ENCODE measurements around the gene UBE2Z.

The UBE2Z gene

DNA sequence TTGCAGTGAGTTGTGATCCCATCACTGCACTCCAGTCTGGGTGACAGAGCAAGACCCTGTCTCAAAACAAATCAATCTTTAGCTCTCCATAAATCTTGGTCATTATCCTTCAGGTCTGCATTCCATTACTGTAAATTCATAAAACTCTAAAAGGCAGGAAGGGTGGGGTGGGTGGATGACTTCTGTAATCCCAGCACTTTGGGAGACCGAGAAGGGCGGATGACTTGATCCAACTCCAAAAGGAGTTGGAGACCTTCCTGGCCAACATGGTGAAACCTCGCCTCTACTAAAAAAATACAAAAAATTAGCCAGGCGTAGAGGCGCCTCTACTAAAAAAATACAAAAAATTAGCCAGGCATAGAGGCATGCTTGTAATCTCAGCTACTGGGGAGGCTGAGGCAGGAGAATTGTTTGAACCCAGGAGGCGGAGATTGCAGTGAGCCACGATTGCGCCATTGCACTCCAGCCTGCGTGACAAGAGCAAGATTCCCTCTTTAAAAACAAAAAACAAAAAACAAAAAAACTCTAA is 2.2 kb upstream of the UBE2Z start:
- H3K4me3 ChIP-seq (ENCODE audit: low read length): no peak overlapping the region
- no peak for DNase-seq (ENCODE audit: low read depth)
- H3K9ac ChIP-seq (ENCODE audit: low read length): no peak overlapping the region
- H3K36me3 ChIP-seq (ENCODE audit: control insufficient read depth, insufficient read depth, low read length, severe bottlenecking): peaks cover 6% of the 10 kb centered on the region
- no peaks in the 10 kb centered on the region for H3K27me3 ChIP-seq (replicated peaks; ENCODE audit: control insufficient read depth, insufficient read depth, low read length)
- peaks cover 32% of the 10 kb centered on the region for H3K4me1 ChIP-seq (ENCODE audit: control insufficient read depth, insufficient read depth, low read length)
- no peaks in the 10 kb centered on the region for H3K9me3 ChIP-seq (ENCODE audit: control insufficient read depth, low read length)

DNA sequence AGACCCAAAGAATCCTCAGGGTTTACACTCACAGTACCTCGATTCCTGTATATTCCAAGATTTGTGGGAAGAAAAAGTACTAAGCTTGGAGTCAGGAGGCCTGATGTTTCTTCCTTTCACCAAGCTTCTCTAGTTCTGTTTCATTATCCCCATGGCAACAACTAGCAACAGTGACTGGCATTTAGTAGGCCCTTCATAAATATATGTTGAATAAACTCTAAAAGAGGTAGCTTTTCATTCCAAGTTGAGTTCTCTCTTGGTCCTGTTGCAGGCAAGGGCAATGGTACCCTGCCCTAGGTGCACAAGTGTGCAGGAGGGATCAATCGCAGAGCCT is 527 bp upstream of the UBE2Z start:
- Histone ChIP-seq H3K36me3 (ENCODE audit: control insufficient read depth, insufficient read depth, low read length, severe bottlenecking) (peaks cover 12% of the 10 kb centered on the region), H3K9me3 (ENCODE audit: control insufficient read depth, low read length) (no peaks in the 10 kb centered on the region), H3K4me3 (ENCODE audit: low read length) (peak overlapping the region; percentile 89), H3K9ac (ENCODE audit: low read length) (peak overlapping the region; percentile 88), H3K4me1 (ENCODE audit: control insufficient read depth, insufficient read depth, low read length) (peaks cover 47% of the 10 kb centered on the region), H3K27me3 (replicated peaks; ENCODE audit: control insufficient read depth, insufficient read depth, low read length) (no peaks in the 10 kb centered on the region)
- peak; percentile 68 for DNase-seq (ENCODE audit: low read depth)

DNA sequence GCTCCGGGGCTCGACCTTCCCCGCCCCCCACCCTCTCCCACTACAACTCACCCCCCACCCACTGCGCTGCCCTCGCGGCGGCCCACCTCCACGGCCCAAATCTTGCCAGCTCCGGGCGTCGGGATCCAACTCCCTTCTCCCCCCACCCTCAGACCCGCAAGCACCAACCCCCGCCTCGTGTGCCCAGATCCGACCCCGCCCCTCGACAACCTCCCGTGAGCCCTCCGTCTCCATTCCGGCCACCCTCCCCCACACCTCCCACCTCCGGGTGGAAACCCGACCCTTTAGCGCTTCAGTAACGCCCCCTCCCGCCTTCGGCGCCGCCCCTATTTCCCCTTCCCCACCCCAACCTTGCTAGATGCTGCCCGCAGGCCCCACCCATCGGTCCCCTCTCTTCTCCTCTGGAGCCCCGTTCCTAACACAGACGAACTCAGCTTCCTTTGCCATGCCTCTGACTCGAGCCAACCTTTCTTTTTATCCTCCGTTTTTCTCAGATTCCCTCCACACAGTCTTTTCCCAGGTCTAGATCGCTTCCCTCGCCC is 717 bp downstream of the UBE2Z start:
- peak overlapping the region; percentile 89 for H3K4me3 ChIP-seq (ENCODE audit: low read length)
- H3K36me3 ChIP-seq (ENCODE audit: control insufficient read depth, insufficient read depth, low read length, severe bottlenecking): peaks cover 22% of the 10 kb centered on the region
- peaks cover 56% of the 10 kb centered on the region for H3K4me1 ChIP-seq (ENCODE audit: control insufficient read depth, insufficient read depth, low read length)
- peak overlapping the region; percentile 88 for H3K9ac ChIP-seq (ENCODE audit: low read length)
- H3K27me3 ChIP-seq (replicated peaks; ENCODE audit: control insufficient read depth, insufficient read depth, low read length): no peaks in the 10 kb centered on the region
- H3K9me3 ChIP-seq (ENCODE audit: control insufficient read depth, low read length): no peaks in the 10 kb centered on the region
- DNase-seq (ENCODE audit: low read depth): peak; percentile 94

DNA sequence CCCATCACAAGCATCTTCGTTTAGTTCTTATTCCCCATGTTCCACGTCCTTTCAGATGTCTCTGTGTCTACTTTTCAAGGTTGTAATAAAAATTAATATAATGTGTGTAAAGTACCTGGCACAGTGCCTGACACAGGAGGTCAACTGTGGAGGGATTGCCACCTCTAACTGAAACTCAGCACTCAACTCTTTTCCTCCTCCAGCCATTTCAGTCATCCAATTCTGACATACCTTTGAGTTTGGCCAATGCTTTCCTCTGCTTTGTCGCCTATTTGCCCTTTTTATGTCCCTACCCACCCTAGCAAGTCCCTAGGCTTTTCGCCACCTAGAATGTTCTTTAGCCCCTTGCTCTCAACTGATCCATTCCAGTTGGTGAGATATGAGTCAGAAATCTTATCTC is 1.6 kb downstream of the UBE2Z start:
- peaks cover 58% of the 10 kb centered on the region for H3K4me1 ChIP-seq (ENCODE audit: control insufficient read depth, insufficient read depth, low read length)
- H3K9ac ChIP-seq (ENCODE audit: low read length): peak overlapping the region; percentile 88
- peaks cover 28% of the 10 kb centered on the region for H3K36me3 ChIP-seq (ENCODE audit: control insufficient read depth, insufficient read depth, low read length, severe bottlenecking)
- no peaks in the 10 kb centered on the region for H3K9me3 ChIP-seq (ENCODE audit: control insufficient read depth, low read length)
- H3K4me3 ChIP-seq (ENCODE audit: low read length): peak overlapping the region; percentile 89
- peak; percentile 32 for DNase-seq (ENCODE audit: low read depth)
- no peaks in the 10 kb centered on the region for H3K27me3 ChIP-seq (replicated peaks; ENCODE audit: control insufficient read depth, insufficient read depth, low read length)

DNA sequence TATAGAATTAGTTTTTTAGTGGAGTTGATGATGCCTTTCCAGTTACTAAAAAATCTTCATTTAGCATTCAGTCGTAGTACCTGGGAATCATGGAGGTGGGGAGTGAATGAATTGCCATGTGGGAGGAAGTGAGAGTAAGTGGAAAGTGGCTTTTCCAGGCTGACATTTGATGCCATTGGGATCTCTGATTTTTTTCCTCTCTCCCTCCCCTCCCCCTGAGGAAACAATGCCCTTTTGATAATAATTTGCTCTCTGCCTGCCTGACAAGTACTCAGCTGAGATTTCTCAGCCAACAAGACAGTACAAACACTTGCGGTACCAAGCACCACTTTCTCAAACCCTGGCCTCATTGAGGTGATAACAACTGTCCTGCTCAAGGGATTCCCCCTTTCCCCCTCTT is 2.2 kb downstream of the UBE2Z start:
- H3K27me3 ChIP-seq (replicated peaks; ENCODE audit: control insufficient read depth, insufficient read depth, low read length): no peaks in the 10 kb centered on the region
- DNase-seq (ENCODE audit: low read depth): no peak
- no peak overlapping the region for H3K9ac ChIP-seq (ENCODE audit: low read length)
- peaks cover 28% of the 10 kb centered on the region for H3K36me3 ChIP-seq (ENCODE audit: control insufficient read depth, insufficient read depth, low read length, severe bottlenecking)
- H3K4me3 ChIP-seq (ENCODE audit: low read length): peak overlapping the region; percentile 89
- peaks cover 62% of the 10 kb centered on the region for H3K4me1 ChIP-seq (ENCODE audit: control insufficient read depth, insufficient read depth, low read length)
- no peaks in the 10 kb centered on the region for H3K9me3 ChIP-seq (ENCODE audit: control insufficient read depth, low read length)

DNA sequence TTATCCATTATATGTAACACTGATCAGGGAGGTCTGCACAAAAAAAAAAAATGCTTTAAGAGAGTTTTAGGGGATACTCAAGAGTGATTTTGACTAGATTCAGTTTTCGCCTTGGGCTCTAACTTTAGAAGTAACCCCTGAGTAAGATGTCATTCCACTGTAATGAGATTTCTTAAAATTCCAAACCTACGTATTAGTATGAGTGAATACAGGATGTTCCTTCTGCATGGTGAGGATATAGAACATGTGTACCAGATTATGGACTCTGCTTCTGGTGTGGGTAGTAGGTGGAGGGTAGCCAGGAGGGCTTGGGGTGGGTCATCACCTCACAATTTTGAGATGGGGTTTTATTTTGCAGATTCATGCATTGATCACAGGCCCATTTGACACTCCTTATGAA is 4.3 kb downstream of the UBE2Z start:
- H3K9me3 ChIP-seq (ENCODE audit: control insufficient read depth, low read length): no peaks in the 10 kb centered on the region
- H3K9ac ChIP-seq (ENCODE audit: low read length): no peak overlapping the region
- peaks cover 40% of the 10 kb centered on the region for H3K36me3 ChIP-seq (ENCODE audit: control insufficient read depth, insufficient read depth, low read length, severe bottlenecking)
- H3K27me3 ChIP-seq (replicated peaks; ENCODE audit: control insufficient read depth, insufficient read depth, low read length): no peaks in the 10 kb centered on the region
- peaks cover 64% of the 10 kb centered on the region for H3K4me1 ChIP-seq (ENCODE audit: control insufficient read depth, insufficient read depth, low read length)
- peak; percentile 32 for DNase-seq (ENCODE audit: low read depth)
- H3K4me3 ChIP-seq (ENCODE audit: low read length): no peak overlapping the region

DNA sequence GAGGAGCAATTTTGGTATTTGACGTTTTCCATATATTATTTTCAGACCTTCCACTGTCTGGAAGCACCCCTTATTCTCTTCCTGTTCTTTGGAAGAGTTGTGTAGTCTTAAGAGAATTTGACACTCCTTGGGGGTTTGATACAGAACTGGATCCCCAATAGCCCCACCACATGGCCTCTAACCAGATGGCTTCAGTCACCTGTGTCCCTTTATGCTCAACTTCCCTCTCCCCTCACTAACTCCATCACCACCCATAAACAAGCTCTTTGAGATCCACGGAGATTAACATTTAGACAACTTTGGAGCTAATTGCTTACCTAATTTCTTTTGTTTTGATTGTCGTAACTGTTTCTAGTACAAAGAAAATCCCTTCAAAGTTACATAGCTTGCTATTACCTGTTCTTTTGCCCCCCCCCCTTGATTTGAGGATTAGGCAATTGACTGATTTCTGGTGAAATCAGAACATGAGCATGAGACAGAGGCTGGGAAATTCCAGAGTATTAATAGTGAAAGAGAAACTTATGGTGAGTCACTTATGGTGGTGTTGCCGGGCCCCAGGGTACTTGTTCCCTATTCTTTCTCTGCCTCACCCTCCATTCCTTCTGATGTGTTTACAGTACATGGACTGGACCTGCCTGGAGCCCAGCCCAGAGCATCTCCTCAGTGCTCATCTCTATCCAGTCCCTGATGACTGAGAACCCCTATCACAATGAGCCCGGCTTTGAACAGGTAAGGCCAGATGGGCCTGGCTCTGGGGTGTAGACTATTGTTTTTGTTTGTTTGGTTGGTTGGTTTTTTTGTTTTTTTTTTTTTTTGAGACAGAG is 7.5 kb downstream of the UBE2Z start:
- H3K4me1 ChIP-seq (ENCODE audit: control insufficient read depth, insufficient read depth, low read length): peaks cover 47% of the 10 kb centered on the region
- H3K9ac ChIP-seq (ENCODE audit: low read length): peak overlapping the region; percentile 54
- no peaks in the 10 kb centered on the region for H3K9me3 ChIP-seq (ENCODE audit: control insufficient read depth, low read length)
- peaks cover 70% of the 10 kb centered on the region for H3K36me3 ChIP-seq (ENCODE audit: control insufficient read depth, insufficient read depth, low read length, severe bottlenecking)
- no peaks in the 10 kb centered on the region for H3K27me3 ChIP-seq (replicated peaks; ENCODE audit: control insufficient read depth, insufficient read depth, low read length)
- DNase-seq (ENCODE audit: low read depth): peak; percentile 94
- peak overlapping the region; percentile 49 for H3K4me3 ChIP-seq (ENCODE audit: low read length)

DNA sequence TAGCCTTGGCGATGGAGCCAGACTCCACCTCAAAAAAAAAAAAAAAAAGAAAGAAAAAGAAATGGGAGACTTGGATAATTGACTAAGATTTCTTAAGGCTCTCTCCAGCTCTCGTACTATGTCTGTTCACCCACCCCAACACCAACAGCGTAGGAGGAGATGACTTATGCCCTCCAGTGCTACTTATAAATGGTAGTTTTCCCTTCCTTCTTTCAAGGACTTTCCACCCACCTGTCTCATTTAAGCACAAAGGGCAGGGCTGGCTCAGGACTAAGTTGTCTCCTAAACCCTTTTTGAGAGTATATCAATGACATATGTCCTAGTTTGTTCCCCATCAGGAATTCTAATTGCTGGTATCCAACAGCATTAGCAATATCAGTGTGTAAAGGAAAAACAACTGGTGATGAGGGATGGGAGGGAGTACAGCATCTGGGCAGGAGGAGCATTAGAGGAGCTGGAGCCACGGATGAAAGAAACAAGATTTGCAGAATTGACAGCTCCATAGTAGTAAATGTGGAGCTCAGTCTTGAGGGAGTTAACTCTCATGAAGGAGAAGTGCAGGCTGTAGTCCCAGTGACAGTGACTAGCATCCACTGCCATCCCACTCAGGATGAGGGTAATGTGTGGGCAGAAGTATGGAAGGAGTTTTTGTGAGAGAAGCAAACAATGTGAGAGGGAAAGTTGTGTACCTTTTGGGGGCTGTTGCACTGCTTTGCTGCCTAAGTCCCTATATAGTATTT is 17.2 kb downstream of the UBE2Z start:
- Histone ChIP-seq H3K4me3 (ENCODE audit: low read length) (no peak overlapping the region), H3K9ac (ENCODE audit: low read length) (no peak overlapping the region), H3K27me3 (replicated peaks; ENCODE audit: control insufficient read depth, insufficient read depth, low read length) (no peaks in the 10 kb centered on the region), H3K9me3 (ENCODE audit: control insufficient read depth, low read length) (no peaks in the 10 kb centered on the region), H3K4me1 (ENCODE audit: control insufficient read depth, insufficient read depth, low read length) (peaks cover 7% of the 10 kb centered on the region), H3K36me3 (ENCODE audit: control insufficient read depth, insufficient read depth, low read length, severe bottlenecking) (peaks cover 98% of the 10 kb centered on the region)
- DNase-seq (ENCODE audit: low read depth): no peak

DNA sequence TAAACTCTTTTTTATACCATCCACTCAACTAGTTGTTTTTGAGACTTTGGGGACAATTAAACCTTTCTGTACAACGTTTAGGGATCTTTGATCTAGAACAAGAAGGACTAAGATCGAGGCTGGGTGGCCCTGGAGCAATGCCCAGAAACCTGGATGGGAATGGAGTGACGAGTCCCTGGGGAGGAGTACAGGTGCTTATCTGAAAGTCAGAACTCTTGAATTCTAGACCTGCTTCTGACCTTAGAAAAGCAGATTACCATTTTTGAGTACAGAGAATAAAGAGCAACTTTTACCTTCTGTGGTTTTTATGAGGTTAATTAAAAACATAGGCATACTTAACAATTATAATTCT is 17.8 kb downstream of the UBE2Z start:
- peaks cover 98% of the 10 kb centered on the region for H3K36me3 ChIP-seq (ENCODE audit: control insufficient read depth, insufficient read depth, low read length, severe bottlenecking)
- DNase-seq (ENCODE audit: low read depth): no peak
- no peak overlapping the region for H3K9ac ChIP-seq (ENCODE audit: low read length)
- no peak overlapping the region for H3K4me3 ChIP-seq (ENCODE audit: low read length)
- H3K9me3 ChIP-seq (ENCODE audit: control insufficient read depth, low read length): no peaks in the 10 kb centered on the region
- peaks cover 10% of the 10 kb centered on the region for H3K4me1 ChIP-seq (ENCODE audit: control insufficient read depth, insufficient read depth, low read length)
- H3K27me3 ChIP-seq (replicated peaks; ENCODE audit: control insufficient read depth, insufficient read depth, low read length): no peaks in the 10 kb centered on the region

DNA sequence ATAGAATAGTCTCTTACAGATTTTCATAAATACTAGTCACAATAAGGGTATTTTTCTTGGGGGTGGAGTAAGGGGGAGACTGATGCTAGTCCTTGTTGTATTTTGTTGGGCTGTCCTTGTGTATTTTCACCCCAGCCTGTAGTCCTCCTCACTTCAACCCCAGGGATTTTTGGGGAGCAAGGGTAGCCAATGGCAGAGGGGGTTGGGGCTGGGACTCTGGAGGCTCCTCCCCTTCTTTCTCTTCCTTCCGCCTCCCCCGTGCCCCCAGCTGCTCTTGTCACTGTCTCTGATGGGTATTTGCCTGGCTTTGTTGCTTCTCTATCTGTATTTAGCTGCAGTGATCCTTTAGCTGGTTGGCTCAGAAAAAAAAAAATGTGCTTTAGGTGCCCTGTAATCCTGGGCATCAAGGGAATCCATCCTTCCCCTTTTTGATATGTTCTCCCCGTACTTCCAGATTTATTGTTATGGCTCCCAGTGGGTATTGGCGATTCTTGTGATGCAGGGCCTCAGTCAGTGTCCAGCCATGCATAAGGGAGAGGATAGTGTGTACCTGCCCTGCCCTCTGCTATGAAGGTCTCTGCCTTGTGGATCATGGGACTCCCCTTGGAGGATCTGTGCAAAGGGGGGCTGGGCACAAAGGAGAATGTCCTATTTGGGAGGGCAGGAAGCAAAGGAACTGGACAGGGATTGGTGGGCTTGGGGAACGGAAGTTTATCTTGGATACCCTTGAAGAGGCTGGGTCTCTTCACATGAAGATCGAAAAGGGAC is 20.0 kb downstream of the UBE2Z start:
- peaks cover 10% of the 10 kb centered on the region for H3K4me1 ChIP-seq (ENCODE audit: control insufficient read depth, insufficient read depth, low read length)
- H3K36me3 ChIP-seq (ENCODE audit: control insufficient read depth, insufficient read depth, low read length, severe bottlenecking): peaks cover 100% of the 10 kb centered on the region
- H3K4me3 ChIP-seq (ENCODE audit: low read length): no peak overlapping the region
- no peaks in the 10 kb centered on the region for H3K9me3 ChIP-seq (ENCODE audit: control insufficient read depth, low read length)
- no peak for DNase-seq (ENCODE audit: low read depth)
- no peaks in the 10 kb centered on the region for H3K27me3 ChIP-seq (replicated peaks; ENCODE audit: control insufficient read depth, insufficient read depth, low read length)
- no peak overlapping the region for H3K9ac ChIP-seq (ENCODE audit: low read length)
